H1 (cell line): ENCODE measurements around the gene ARID4B. TPM values are rescaled to one million over a fixed set of nuclear protein-coding genes. Genes with fewer than 3 reads are reported as not detected.
A peak's percentile ranks its signal among the peaks of the same experiment; 100 is the strongest.

Source experiments
- CTCF ChIA-PET: fragments of 300-600 bp; sonication (Branson Sonifier 250); formaldehyde crosslinking; loops from one replicate; lab custom pipeline; 2021; ENCODE audit not compliant: partially characterized antibody; lab: Charles Lee
- POLR2A ChIA-PET: fragments of 300-600 bp; sonication (Branson Sonifier 250); formaldehyde crosslinking; loops from one replicate; lab custom pipeline; 2021; ENCODE audit warnings: inconsistent platforms; ENCODE audit not compliant: partially characterized antibody; lab: Charles Lee
- DNase-seq, 2 experiments: peaks; one replicate each; pipeline versions ENCODE4 v3.0.0 to v3.0.0-alpha.2; 2010 to 2022; ENCODE audit warnings: low spot score in 2 of 2, low read depth in 1 of 2, mixed read lengths in 1 of 2
- FAIRE-seq: peaks from 2 replicates; lab custom pipeline; 2011; peaks lifted over from hg19 to GRCh38; lab: Jason Lieb, UNC
- H2AFZ ChIP-seq: 2 replicates; pipeline ENCODE4 v1.8.1; 2012; ENCODE audit warnings: low read length, inconsistent platforms
- H2AK5ac ChIP-seq: 2 replicates; pipeline ENCODE4 v1.6.1; 2013; ENCODE audit warnings: low read depth, low read length
- H2BK120ac ChIP-seq: replicated peaks from 2 replicates; pipeline ENCODE3; 2013; ENCODE audit warnings: low read depth, low read length, inconsistent platforms
- H2BK12ac ChIP-seq: 2 replicates; pipeline ENCODE4 v1.6.1; 2013; ENCODE audit warnings: low read depth, low read length
- H2BK15ac ChIP-seq: 2 replicates; pipeline ENCODE4 v1.6.1; 2013; ENCODE audit warnings: low read length
- H2BK20ac ChIP-seq: 2 replicates; pipeline ENCODE4 v1.6.1; 2013; ENCODE audit warnings: low read length
- H2BK5ac ChIP-seq: 2 replicates; pipeline ENCODE4 v1.6.1; 2013; ENCODE audit warnings: low read depth, low read length
- H3K14ac ChIP-seq: 2 replicates; pipeline ENCODE4 v1.6.1; 2013; ENCODE audit warnings: inconsistent platforms; ENCODE audit not compliant: insufficient read length
- H3K18ac ChIP-seq: 2 replicates; pipeline ENCODE4 v1.6.1; 2013; ENCODE audit warnings: low read length; ENCODE audit errors: extremely low read depth
- H3K23ac ChIP-seq: 2 replicates; pipeline ENCODE4 v1.6.1; 2013; ENCODE audit warnings: inconsistent platforms; ENCODE audit not compliant: insufficient read length
- H3K23me2 ChIP-seq: 2 replicates; pipeline ENCODE4 v1.6.1; 2013; ENCODE audit warnings: low read depth, low read length
- H3K27ac ChIP-seq: 2 replicates; pipeline ENCODE4 v1.6.1; 2011; ENCODE audit warnings: low read depth, low read length, inconsistent platforms
- H3K27me3 ChIP-seq, 4 experiments: replicated peaks in 1 of 4; 1 replicate in 1 of 4; 2 replicates in 3 of 4; pipeline versions ENCODE4 v1.6.1 to v1.8.1; 2011 to 2013; ENCODE audit warnings: low read length in 3 of 4, mild to moderate bottlenecking in 3 of 4, inconsistent platforms in 2 of 4, mixed read lengths in 2 of 4, moderate library complexity in 1 of 4; ENCODE audit not compliant: control insufficient read depth in 3 of 4, insufficient read depth in 3 of 4; ENCODE audit errors: extremely low read depth in 1 of 4
- H3K36me3 ChIP-seq, 4 experiments: 2 replicates each; pipeline versions ENCODE4 v1.6.1 to v1.8.1; 2011 to 2013; ENCODE audit warnings: mild to moderate bottlenecking in 4 of 4, low read length in 3 of 4, moderate library complexity in 2 of 4, control low read depth in 1 of 4, inconsistent platforms in 1 of 4; ENCODE audit not compliant: insufficient read depth in 4 of 4, control insufficient read depth in 2 of 4
- H3K4ac ChIP-seq: replicated peaks from 2 replicates; pipeline ENCODE3; 2013; ENCODE audit warnings: low read length, low read depth, mixed read lengths, inconsistent platforms; ENCODE audit not compliant: insufficient read length
- H3K4me1 ChIP-seq, 4 experiments: replicated peaks in 1 of 4; 1 replicate in 1 of 4; 2 replicates in 3 of 4; pipeline versions ENCODE4 v1.6.1 to v1.8.1; 2011 to 2013; ENCODE audit warnings: low read length in 3 of 4, inconsistent platforms in 2 of 4, mixed read lengths in 1 of 4; ENCODE audit not compliant: insufficient read depth in 4 of 4, control insufficient read depth in 3 of 4
- H3K4me2 ChIP-seq, 2 experiments: 2 replicates each; pipeline versions ENCODE4 v1.6.1 to v1.8.1; 2011 to 2013; ENCODE audit warnings: low read depth in 2 of 2, low read length in 2 of 2, control low read depth in 1 of 2, inconsistent platforms in 1 of 2, mild to moderate bottlenecking in 1 of 2; ENCODE audit not compliant: insufficient read depth in 1 of 2
- H3K4me3 ChIP-seq, 4 experiments: fragments of 200-600, 300-600 bp in 1 of 4; sonication (generic), shearing (Covaris generic), sonication (Bioruptor Twin) in 1 of 4; 2 replicates each; pipeline versions ENCODE4 v1.5.1 to v1.8.1; 2011 to 2016; ENCODE audit warnings: low read length in 4 of 4, low read depth in 3 of 4, control low read depth in 2 of 4, inconsistent platforms in 2 of 4, mild to moderate bottlenecking in 2 of 4, mixed read lengths in 1 of 4, moderate library complexity in 1 of 4; ENCODE audit not compliant: insufficient read depth in 2 of 4; ENCODE audit errors: extremely low read depth in 1 of 4
- H3K56ac ChIP-seq: replicated peaks from 2 replicates; pipeline ENCODE3; 2013; ENCODE audit warnings: low read depth, mild to moderate bottlenecking, mixed read lengths, low read length, inconsistent platforms; ENCODE audit not compliant: insufficient read length
- H3K79me1 ChIP-seq: 2 replicates; pipeline ENCODE4 v1.6.1; 2013; ENCODE audit warnings: low read depth, low read length, control low read depth
- H3K79me2 ChIP-seq, 2 experiments: 2 replicates each; pipeline versions ENCODE4 v1.6.1 to v1.8.1; 2012 to 2013; ENCODE audit warnings: low read length in 2 of 2, mild to moderate bottlenecking in 2 of 2, inconsistent platforms in 1 of 2; ENCODE audit not compliant: insufficient read depth in 2 of 2, control insufficient read depth in 1 of 2
- H3K9ac ChIP-seq, 4 experiments: replicated peaks in 1 of 4; 1 replicate in 1 of 4; 2 replicates in 3 of 4; pipeline versions ENCODE4 v1.6.1 to v1.8.1; 2011 to 2013; ENCODE audit warnings: low read depth in 3 of 4, low read length in 3 of 4, control low read depth in 2 of 4, mild to moderate bottlenecking in 2 of 4, moderate library complexity in 2 of 4, inconsistent platforms in 1 of 4; ENCODE audit errors: extremely low read depth in 1 of 4
- H3K9me3 ChIP-seq, 2 experiments: 2 replicates each; pipeline versions ENCODE4 v1.6.1 to v1.8.1; 2012 to 2013; ENCODE audit warnings: mild to moderate bottlenecking in 2 of 2, moderate library complexity in 2 of 2, control low read depth in 1 of 2, inconsistent platforms in 1 of 2, low read depth in 1 of 2, low read length in 1 of 2, mixed read lengths in 1 of 2; ENCODE audit not compliant: insufficient read depth in 2 of 2
- H4K20me1 ChIP-seq, 2 experiments: replicated peaks in 1 of 2; 2 replicates each; pipeline versions ENCODE3 to v1.8.1; 2011 to 2013; ENCODE audit warnings: inconsistent platforms in 2 of 2, low read length in 2 of 2, mild to moderate bottlenecking in 1 of 2; ENCODE audit not compliant: insufficient read depth in 2 of 2, control insufficient read depth in 1 of 2
- H4K5ac ChIP-seq: 2 replicates; pipeline ENCODE4 v1.6.1; 2013; ENCODE audit warnings: low read length, low read depth, mixed read lengths, inconsistent platforms; ENCODE audit not compliant: insufficient read length
- H4K8ac ChIP-seq: 2 replicates; pipeline ENCODE4 v1.8.0; 2013; ENCODE audit warnings: mild to moderate bottlenecking, moderate library complexity, low read length, inconsistent platforms; ENCODE audit not compliant: insufficient read depth; ENCODE audit errors: extremely low read depth
- H4K91ac ChIP-seq: replicated peaks from 2 replicates; pipeline ENCODE3; 2013; ENCODE audit warnings: low read length, mixed read lengths, inconsistent platforms; ENCODE audit not compliant: insufficient read length
- CBX5 ChIP-seq: fragments of 300-800, 300-1000 bp; sonication (generic); IDR thresholded peaks from 2 replicates; pipeline ENCODE4 v1.7.1; 2016; ENCODE audit warnings: antibody characterized with exemption, low read length, low read depth
- HDAC6 ChIP-seq: IDR thresholded peaks from one replicate; pipeline ENCODE4 v1.7.1; 2012; ENCODE audit warnings: low read depth, mild to moderate bottlenecking, inconsistent platforms, low read length, moderate library complexity
- JUND ChIP-seq: IDR thresholded peaks from 2 replicates; pipeline ENCODE4 v1.6.1; 2011; ENCODE audit warnings: mild to moderate bottlenecking, improper control_type of control experiment, low read length
- KDM4A ChIP-seq: IDR thresholded peaks from one replicate; pipeline ENCODE4 v1.7.1; 2012; ENCODE audit warnings: low read depth, mild to moderate bottlenecking, moderate library complexity, low read length, inconsistent platforms; ENCODE audit not compliant: severe bottlenecking
- MAFK ChIP-seq: IDR thresholded peaks from 2 replicates; pipeline ENCODE4 v1.6.1; 2012; ENCODE audit warnings: low read depth, mild to moderate bottlenecking, improper control_type of control experiment, low read length
- SIX5 ChIP-seq: IDR thresholded peaks from 2 replicates; pipeline ENCODE4 v1.6.1; 2011; ENCODE audit warnings: mild to moderate bottlenecking, low read depth, low read length
- SUZ12 ChIP-seq: fragments of 200-600 bp; sonication (generic); IDR thresholded peaks from 2 replicates; pipeline ENCODE4 v1.6.1; 2012; ENCODE audit warnings: mild to moderate bottlenecking, inconsistent platforms, low read length, moderate library complexity, mixed read lengths
- TEAD4 ChIP-seq: IDR thresholded peaks from 2 replicates; pipeline ENCODE4 v1.6.1; 2012; ENCODE audit warnings: low read depth, low read length, inconsistent platforms, mixed read lengths
- WGBS, 2 experiments: shearing (Covaris generic) in 1 of 2; methylation state at CpG; one replicate each; pipeline versions ENCODE4 v1.1.6 to v1.1.7; 2013 to 2015; ENCODE audit warnings: low lambda C conversion rate in 2 of 2, mixed read lengths in 2 of 2, inconsistent platforms in 1 of 2, low coverage in 1 of 2, missing lambda C conversion rate in 1 of 2; ENCODE audit not compliant: insufficient replicate concordance in 2 of 2, insufficient coverage in 1 of 2, insufficient read length in 1 of 2; ENCODE audit errors: extremely low coverage in 1 of 2, missing lambda C conversion rate in 1 of 2; 5-methylcytosine and 5-hydroxymethylcytosine counted together
- polyA plus RNA-seq, 7 experiments: library from polyadenylated mRNA; depleted of rRNA in 3 of 7; stranded (reverse) in 5 of 7; unstranded in 2 of 7; fragments of >200 nt in 5 of 7; fragments of 200-250 nt in 2 of 7; gene quantifications; 1 replicate in 5 of 7; 2 replicates in 1 of 7; 4 replicates in 1 of 7; pipeline versions ENCODE4 v1.2.1 to v1.2.3, GENCODE V29; 2011 to 2013; ENCODE audit warnings: missing spikeins in 2 of 7, mixed read lengths in 2 of 7
- total RNA-seq: library from RNA; stranded (reverse); fragmentation: NEBNext Ultra II Directional; extraction: Animal tissue kit (Norgen Biotek cat#: 25700); gene quantifications from 2 replicates; pipeline ENCODE4 v1.2.1, GENCODE V29; 2021
- TF ChIP-seq, protein P1 (sequence below): IDR thresholded peaks from 2 replicates; pipeline ENCODE4 v1.6.1; 2011; ENCODE audit warnings: low read depth, mild to moderate bottlenecking, low read length; ENCODE audit not compliant: insufficient read depth

The ARID4B gene
- total and polyA plus RNA-seq, 2 of the 8 experiments (the other 6 are each of a cell fraction or from before 2014, with no cell fraction given), result 5.1 to 28.8 TPM

DNA sequence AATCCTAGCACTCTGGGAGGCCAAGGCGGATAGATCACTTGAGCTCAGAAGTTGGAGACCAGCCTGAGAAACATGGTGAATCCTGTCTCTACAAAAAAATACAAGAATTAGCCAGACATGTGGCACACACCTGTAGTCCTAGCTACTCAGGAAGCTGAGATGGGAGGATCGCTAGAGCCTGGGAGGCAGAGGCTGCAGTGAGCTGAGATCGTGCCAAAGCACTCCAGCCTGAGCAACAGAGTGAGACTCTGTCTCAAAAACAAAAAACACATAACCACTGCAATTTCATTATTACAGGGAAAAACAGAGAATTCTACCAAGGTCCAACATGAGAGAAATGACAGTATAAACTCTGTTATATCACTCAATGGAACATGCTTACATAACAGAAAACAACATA, 194.9 kb downstream of the ARID4B start:
- CTCF ChIA-PET, result interaction anchor here (0.9 to 1.7 kb wide), 4 partner anchors 8 to 634 kb away, joined by 3 to 4 read pairs (median 3); no protein-coding TSS in a partner anchor
- no peak overlapping the region for H4K91ac ChIP-seq

More for the DNA sequence above, 194.9 kb downstream of the ARID4B start:
- H3K36me3 ChIP-seq, result peaks cover 20 to 51% (median 35%) of the 10 kb centered on the region in 4 experiments
- peak in 1 of 2 experiments; percentile 6 for DNase-seq
- no peak overlapping the region for H3K27ac ChIP-seq
- no peaks in the 10 kb centered on the region for H3K79me1 ChIP-seq
- no peak overlapping the region for H4K5ac ChIP-seq
- POLR2A ChIA-PET, result interaction anchor here (1.0 to 2.9 kb wide), 6 partner anchors 9 to 93 kb away, joined by 3 to 15 read pairs (median 6); no protein-coding TSS in a partner anchor
- no peak overlapping the region for H3K4me3 ChIP-seq
- H2AFZ ChIP-seq, result no peak overlapping the region
- WGBS, 2 experiments, result 98% methylated on average over 3 of the region's 3 CpGs; no CpG with 5 or more reads in 1 of the 2 experiments
- no peak overlapping the region for H2BK20ac ChIP-seq
- H3K9me3 ChIP-seq, result no peaks in the 10 kb centered on the region
- no peak overlapping the region for H4K8ac ChIP-seq
- H2BK5ac ChIP-seq, result no peak overlapping the region
- FAIRE-seq, result no peak
- no peak overlapping the region for H3K4me2 ChIP-seq
- H3K4ac ChIP-seq, result no peak overlapping the region
- no peaks in the 10 kb centered on the region for H3K27me3 ChIP-seq
- H3K9ac ChIP-seq, result no peak overlapping the region
- no peaks in the 10 kb centered on the region for H3K23me2 ChIP-seq
- H3K56ac ChIP-seq, result no peak overlapping the region
- no peak overlapping the region for H2AK5ac ChIP-seq
- no peak overlapping the region for H2BK12ac ChIP-seq
- H2BK15ac ChIP-seq, result no peak overlapping the region
- H3K14ac ChIP-seq, result no peak overlapping the region
- H3K4me1 ChIP-seq, result peaks cover 0 to 6% (median 3%) of the 10 kb centered on the region in 4 experiments; a peak in 4 of 7 replicates
- H3K18ac ChIP-seq, result no peak overlapping the region
- H4K20me1 ChIP-seq, result no peaks in the 10 kb centered on the region
- H3K23ac ChIP-seq, result no peak overlapping the region
- no peak overlapping the region for H2BK120ac ChIP-seq
- H3K79me2 ChIP-seq, result peaks cover 5 to 6% of the 10 kb centered on the region in 2 experiments
- no peak for TF ChIP-seq KDM4A
- TF ChIP-seq SIX5, result no peak
- TF ChIP-seq SUZ12, result no peak
- TF ChIP-seq, protein P1, sequence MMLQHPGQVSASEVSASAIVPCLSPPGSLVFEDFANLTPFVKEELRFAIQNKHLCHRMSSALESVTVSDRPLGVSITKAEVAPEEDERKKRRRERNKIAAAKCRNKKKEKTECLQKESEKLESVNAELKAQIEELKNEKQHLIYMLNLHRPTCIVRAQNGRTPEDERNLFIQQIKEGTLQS, result no peak
- no peak for TF ChIP-seq MAFK
- no peak for TF ChIP-seq HDAC6
- no peak for TF ChIP-seq JUND
- TF ChIP-seq CBX5, result no peak
- no peak for TF ChIP-seq TEAD4
